ENCODE results near the gene YJU2.

The YJU2 gene

DNA sequence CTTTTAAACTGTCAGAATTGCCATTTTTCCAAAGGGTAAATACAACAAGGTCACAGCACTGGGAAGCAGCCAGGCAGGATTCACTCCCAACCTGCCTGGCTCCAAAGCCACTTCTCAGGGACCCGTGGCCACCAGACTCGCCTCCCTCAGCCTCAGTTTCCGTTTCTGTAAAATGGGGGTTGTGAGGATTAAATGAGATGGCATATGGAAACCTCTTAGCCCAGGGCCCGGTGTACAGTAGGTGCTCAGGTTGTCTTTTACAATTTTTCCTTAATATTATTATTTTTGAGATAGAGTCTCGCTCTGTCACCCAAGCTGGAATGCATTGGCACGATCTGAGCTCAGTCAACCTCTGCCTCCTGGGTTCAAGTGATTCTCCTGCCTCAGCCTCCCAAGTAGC, 10.1 kb downstream of the YJU2 start:
- in situ Hi-C loops (cut with HindIII; ENCODE audit: low sequenced_read_pairs): no loop called here
- DNase-seq (ENCODE audit: low read depth, low spot score): no peak
- TF ChIP-seq, protein P1, sequence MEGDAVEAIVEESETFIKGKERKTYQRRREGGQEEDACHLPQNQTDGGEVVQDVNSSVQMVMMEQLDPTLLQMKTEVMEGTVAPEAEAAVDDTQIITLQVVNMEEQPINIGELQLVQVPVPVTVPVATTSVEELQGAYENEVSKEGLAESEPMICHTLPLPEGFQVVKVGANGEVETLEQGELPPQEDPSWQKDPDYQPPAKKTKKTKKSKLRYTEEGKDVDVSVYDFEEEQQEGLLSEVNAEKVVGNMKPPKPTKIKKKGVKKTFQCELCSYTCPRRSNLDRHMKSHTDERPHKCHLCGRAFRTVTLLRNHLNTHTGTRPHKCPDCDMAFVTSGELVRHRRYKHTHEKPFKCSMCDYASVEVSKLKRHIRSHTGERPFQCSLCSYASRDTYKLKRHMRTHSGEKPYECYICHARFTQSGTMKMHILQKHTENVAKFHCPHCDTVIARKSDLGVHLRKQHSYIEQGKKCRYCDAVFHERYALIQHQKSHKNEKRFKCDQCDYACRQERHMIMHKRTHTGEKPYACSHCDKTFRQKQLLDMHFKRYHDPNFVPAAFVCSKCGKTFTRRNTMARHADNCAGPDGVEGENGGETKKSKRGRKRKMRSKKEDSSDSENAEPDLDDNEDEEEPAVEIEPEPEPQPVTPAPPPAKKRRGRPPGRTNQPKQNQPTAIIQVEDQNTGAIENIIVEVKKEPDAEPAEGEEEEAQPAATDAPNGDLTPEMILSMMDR (IDR thresholded peaks at IDR 0.05; ENCODE audit: low read depth, low read length): no peak
- H3K4me3 ChIP-seq (ENCODE audit: low read depth, low read length): no peak overlapping the region

DNA sequence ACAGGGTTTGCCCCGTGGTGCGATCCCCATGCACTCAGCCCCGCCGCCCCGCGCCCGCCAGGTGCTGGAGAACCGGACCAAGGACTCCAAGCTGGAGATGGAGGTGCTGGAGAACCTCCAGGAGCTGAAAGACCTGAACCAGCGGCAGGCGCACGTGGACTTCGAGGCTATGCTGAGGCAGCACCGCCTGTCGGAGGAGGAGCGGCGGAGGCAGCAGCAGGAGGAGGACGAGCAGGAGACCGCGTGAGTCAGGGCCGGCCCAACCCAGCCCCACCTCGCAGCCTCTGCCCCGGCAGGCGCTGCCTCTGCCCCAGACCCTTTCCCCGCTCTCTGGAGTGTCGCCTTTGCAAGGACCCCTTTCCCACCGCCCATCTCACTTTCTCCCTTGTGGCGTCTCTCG, 11.3 kb downstream of the YJU2 start:
- in situ Hi-C loops (cut with HindIII; ENCODE audit: low sequenced_read_pairs): no loop called here
- H3K4me3 ChIP-seq (ENCODE audit: low read depth, low read length): no peak overlapping the region
- DNase-seq (ENCODE audit: low read depth, low spot score): no peak
- TF ChIP-seq, protein P1 (IDR thresholded peaks at IDR 0.05; ENCODE audit: low read depth, low read length): no peak

DNA sequence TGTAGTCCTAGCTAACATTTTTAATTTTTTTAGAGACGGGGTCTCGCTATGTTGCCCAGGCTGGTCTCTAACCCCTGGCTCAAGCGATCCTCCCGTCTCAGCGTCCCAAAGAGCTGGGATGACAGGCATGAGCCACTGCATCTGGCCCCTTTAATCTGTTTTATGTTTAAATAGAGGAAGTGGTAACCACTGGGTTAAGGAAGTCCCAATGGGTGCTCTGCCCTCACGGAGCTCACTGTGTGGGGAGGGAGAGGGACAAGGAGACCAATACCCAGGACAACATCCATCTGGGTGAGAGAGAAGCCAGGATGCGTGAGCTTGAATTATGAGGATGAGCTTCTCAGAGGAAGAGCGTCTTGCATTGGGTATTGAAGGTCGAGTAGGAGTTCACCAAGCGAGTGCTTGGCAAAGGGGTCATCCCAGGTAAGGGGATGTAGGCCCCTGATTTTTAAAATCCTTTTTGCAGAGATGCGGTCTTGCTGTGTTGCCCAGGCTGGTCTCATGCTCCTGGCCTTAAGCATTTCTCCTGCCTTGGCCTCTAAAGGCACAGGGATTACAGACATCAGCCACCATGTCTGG, 13.8 kb downstream of the YJU2 start:
- in situ Hi-C loops (cut with HindIII; ENCODE audit: low sequenced_read_pairs): no loop called here
- no peak overlapping the region for H3K4me3 ChIP-seq (ENCODE audit: low read depth, low read length)
- DNase-seq (ENCODE audit: low read depth, low spot score): no peak
- TF ChIP-seq, protein P1 (IDR thresholded peaks at IDR 0.05; ENCODE audit: low read depth, low read length): no peak

DNA sequence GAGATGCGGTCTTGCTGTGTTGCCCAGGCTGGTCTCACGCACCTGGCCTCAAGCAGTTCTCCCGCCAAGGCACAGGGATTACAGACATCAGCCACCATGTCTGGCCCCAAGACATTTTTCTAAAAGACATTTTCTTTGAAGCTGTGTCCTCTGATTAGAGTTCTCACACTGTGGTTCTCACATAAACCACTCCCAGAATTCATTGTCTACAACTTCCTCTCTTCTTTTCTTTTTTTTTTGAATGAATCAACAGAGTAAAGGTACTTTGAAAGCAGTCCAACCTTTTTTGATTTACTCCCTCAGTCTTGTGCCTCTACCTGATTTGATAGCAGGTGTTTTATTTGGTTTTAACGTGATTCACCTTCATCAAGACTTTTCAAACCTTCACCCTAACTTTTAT, 17.9 kb downstream of the YJU2 start:
- no peak for DNase-seq (ENCODE audit: low read depth, low spot score)
- in situ Hi-C loops (cut with HindIII; ENCODE audit: low sequenced_read_pairs): no loop called here
- TF ChIP-seq, protein P1 (IDR thresholded peaks at IDR 0.05; ENCODE audit: low read depth, low read length): no peak
- H3K4me3 ChIP-seq (ENCODE audit: low read depth, low read length): no peak overlapping the region

DNA sequence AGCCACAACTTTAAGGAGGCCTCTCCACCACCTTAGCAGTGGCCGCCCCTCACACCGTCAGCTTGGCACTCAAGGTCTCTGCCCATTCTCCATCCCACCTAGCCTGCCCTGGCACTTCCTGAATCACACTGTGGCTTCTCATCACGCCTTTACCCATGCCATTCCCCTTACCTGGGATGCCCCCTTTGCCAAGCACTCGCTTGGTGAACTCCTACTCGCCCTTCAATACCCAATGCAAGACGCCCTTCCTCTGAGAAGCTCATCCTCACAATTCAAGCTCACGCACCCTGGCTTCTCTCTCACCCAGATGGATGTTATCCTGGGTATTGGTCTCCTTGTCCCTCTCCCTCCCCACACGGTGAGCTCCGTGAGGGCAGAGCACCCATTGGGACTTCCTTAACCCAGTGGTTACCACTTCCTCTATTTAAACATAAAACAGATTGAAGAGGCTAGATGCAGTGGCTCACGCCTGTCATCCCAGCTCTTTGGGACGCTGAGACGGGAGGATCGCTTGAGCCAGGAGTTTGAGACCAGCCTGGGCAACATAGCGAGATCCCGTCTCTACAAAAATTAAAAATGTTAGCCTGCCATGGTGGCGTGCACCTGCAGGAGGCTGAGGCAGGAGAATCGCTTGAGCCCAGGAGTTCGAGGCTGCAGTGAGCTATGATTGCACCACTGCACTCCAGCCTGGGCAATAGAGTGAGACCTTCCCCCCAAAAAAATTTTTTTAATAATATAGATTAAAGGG, 19.5 kb downstream of the YJU2 start:
- DNase-seq (ENCODE audit: low read depth, low spot score): no peak
- in situ Hi-C loops (cut with HindIII; ENCODE audit: low sequenced_read_pairs): no loop called here
- no peak overlapping the region for H3K4me3 ChIP-seq (ENCODE audit: low read depth, low read length)
- TF ChIP-seq, protein P1 (IDR thresholded peaks at IDR 0.05; ENCODE audit: low read depth, low read length): no peak

DNA sequence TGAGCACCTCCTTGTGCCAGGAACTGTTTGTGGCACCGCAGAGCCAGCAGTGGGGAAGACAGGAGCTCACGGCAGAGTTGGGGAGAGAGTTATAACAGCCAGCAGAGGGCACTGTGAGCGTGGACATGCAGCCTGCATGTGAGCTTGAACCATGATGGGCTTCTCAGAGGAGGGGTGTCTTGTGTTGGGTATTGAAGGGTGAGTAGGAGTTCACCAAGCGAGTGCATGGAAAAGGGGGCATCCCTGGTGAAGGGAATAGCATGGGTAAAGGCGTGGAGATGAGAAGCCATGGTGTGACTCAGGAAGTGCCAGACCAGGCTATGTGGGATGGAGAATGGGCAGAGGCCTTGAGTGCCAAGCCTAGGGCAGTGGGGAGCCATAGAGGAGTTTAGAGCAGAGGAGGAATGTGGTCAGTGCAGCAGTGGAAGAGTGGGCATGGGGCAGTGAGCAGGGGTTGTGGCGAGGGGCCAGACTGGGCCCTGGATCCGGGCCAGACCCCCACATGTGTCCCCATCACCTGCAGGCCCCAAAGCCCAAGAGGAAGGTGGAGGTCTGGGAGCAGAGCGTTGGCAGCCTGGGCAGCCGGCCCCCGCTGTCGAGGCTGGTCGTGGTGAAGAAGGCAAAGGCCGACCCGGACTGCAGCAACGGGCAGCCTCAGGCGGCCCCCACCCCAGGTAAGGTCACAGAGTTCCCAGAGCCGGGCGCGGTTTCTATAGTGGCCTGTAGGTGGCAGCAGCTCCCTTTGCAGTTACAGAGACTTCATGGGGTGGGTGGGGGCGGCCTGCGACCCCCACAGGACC, 20.4 kb downstream of the YJU2 start:
- peak; percentile 29 for DNase-seq (ENCODE audit: low read depth, low spot score)
- H3K4me3 ChIP-seq (ENCODE audit: low read depth, low read length): no peak overlapping the region
- TF ChIP-seq, protein P1 (IDR thresholded peaks at IDR 0.05; ENCODE audit: low read depth, low read length): peak; percentile 85
- in situ Hi-C loops (cut with HindIII; ENCODE audit: low sequenced_read_pairs): no loop called here

All from astrocyte of the spinal cord (primary cell).